ENCODE data around the gene JCAD. TPM values are rescaled to one million over a fixed set of nuclear protein-coding genes. Genes with fewer than 3 reads are reported as not detected.

JCAD gene
- total RNA-seq, 1 experiment from 2014 or later, result 10.0 TPM

DNA sequence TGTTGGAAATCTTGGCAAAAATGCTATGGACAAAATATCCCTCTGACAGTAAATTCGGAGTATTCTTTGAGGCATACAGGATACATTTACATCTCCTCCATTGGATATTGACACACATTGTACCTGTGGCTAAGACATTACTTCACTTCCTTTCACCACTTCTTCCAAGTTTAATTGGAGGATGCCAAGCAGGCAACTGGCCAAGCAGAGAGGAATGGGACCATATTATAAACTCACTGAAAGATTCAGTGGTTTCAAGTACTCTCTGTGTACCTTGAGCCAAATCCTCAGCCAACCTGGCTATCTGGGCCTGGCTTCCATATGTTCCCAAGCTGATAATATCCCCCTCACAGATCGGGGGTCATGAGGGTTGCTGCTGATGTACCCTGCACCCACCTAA, 14.7 kb upstream of the JCAD start:
- Histone ChIP-seq H3K4me1 (peaks cover 14% of the 10 kb centered on the region), H3K36me3 (ENCODE audit: control insufficient read depth, insufficient read depth, low read length) (no peaks in the 10 kb centered on the region), H3K4me3 (ENCODE audit: low read depth, low read length) (no peak overlapping the region), H3K27me3 (replicated peaks; ENCODE audit: control insufficient read depth, insufficient read depth, low read length) (no peaks in the 10 kb centered on the region), H3K9me3 (no peaks in the 10 kb centered on the region)
- H3K36me3 Mint-ChIP-seq (ENCODE audit: insufficient read depth, unreplicated experiment), result no peaks in the 10 kb centered on the region
- DNase-seq, result no peak
- POLR2A ChIA-PET, result no interaction called here
- no TSS peak for BruUV-seq (replicated peaks)
- H3K27ac Mint-ChIP-seq (ENCODE audit: unreplicated experiment), result no peak overlapping the region
- H3K27me3 Mint-ChIP-seq (ENCODE audit: insufficient read depth, unreplicated experiment), result no peaks in the 10 kb centered on the region
- peaks cover 10% of the 10 kb centered on the region for H3K4me1 Mint-ChIP-seq (ENCODE audit: low read depth, unreplicated experiment)
- TF ChIP-seq, protein P1, sequence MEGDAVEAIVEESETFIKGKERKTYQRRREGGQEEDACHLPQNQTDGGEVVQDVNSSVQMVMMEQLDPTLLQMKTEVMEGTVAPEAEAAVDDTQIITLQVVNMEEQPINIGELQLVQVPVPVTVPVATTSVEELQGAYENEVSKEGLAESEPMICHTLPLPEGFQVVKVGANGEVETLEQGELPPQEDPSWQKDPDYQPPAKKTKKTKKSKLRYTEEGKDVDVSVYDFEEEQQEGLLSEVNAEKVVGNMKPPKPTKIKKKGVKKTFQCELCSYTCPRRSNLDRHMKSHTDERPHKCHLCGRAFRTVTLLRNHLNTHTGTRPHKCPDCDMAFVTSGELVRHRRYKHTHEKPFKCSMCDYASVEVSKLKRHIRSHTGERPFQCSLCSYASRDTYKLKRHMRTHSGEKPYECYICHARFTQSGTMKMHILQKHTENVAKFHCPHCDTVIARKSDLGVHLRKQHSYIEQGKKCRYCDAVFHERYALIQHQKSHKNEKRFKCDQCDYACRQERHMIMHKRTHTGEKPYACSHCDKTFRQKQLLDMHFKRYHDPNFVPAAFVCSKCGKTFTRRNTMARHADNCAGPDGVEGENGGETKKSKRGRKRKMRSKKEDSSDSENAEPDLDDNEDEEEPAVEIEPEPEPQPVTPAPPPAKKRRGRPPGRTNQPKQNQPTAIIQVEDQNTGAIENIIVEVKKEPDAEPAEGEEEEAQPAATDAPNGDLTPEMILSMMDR (IDR thresholded peaks at IDR 0.05; ENCODE audit: insufficient read depth in 1 of 2, low read depth in 1 of 2, low read length in 1 of 2, severe bottlenecking in 1 of 2, unreplicated experiment in 1 of 2), result no peak
- CTCF ChIA-PET, result no interaction called here
- H3K4me3 Mint-ChIP-seq (ENCODE audit: unreplicated experiment), result no peak overlapping the region
- H3K9me3 Mint-ChIP-seq (ENCODE audit: unreplicated experiment), result no peaks in the 10 kb centered on the region
- intact Hi-C loops (cut with micrococcal nuclease; ENCODE audit: unreplicated experiment), result no loop called here

DNA sequence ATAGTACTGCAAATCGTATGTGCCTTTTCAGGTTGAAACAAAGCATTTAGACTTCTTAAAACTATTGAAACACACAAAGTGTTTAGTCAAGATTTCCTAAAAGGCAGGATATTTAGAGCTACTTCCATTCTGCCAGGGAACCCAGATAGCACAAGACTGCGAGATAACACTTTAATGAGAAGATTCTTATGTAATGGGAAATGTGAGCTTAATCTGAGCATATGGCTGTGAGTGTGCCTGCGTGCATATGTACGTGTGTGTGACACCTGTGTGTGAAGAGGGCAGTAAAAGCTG, 14.3 kb upstream of the JCAD start:
- no peaks in the 10 kb centered on the region for H3K36me3 Mint-ChIP-seq (ENCODE audit: insufficient read depth, unreplicated experiment)
- no peak for DNase-seq
- Histone ChIP-seq H3K36me3 (ENCODE audit: control insufficient read depth, insufficient read depth, low read length) (no peaks in the 10 kb centered on the region), H3K4me3 (ENCODE audit: low read depth, low read length) (no peak overlapping the region), H3K27me3 (replicated peaks; ENCODE audit: control insufficient read depth, insufficient read depth, low read length) (no peaks in the 10 kb centered on the region), H3K9me3 (no peaks in the 10 kb centered on the region), H3K4me1 (peaks cover 17% of the 10 kb centered on the region)
- intact Hi-C loops (cut with micrococcal nuclease; ENCODE audit: unreplicated experiment), result no loop called here
- POLR2A ChIA-PET, result no interaction called here
- BruUV-seq (replicated peaks), result no TSS peak
- H3K4me3 Mint-ChIP-seq (ENCODE audit: unreplicated experiment), result no peak overlapping the region
- H3K9me3 Mint-ChIP-seq (ENCODE audit: unreplicated experiment), result no peaks in the 10 kb centered on the region
- H3K27me3 Mint-ChIP-seq (ENCODE audit: insufficient read depth, unreplicated experiment), result no peaks in the 10 kb centered on the region
- peaks cover 13% of the 10 kb centered on the region for H3K4me1 Mint-ChIP-seq (ENCODE audit: low read depth, unreplicated experiment)
- TF ChIP-seq, protein P1 (IDR thresholded peaks at IDR 0.05; ENCODE audit: insufficient read depth in 1 of 2, low read depth in 1 of 2, low read length in 1 of 2, severe bottlenecking in 1 of 2, unreplicated experiment in 1 of 2), result no peak
- CTCF ChIA-PET, result no interaction called here
- no peak overlapping the region for H3K27ac Mint-ChIP-seq (ENCODE audit: unreplicated experiment)

DNA sequence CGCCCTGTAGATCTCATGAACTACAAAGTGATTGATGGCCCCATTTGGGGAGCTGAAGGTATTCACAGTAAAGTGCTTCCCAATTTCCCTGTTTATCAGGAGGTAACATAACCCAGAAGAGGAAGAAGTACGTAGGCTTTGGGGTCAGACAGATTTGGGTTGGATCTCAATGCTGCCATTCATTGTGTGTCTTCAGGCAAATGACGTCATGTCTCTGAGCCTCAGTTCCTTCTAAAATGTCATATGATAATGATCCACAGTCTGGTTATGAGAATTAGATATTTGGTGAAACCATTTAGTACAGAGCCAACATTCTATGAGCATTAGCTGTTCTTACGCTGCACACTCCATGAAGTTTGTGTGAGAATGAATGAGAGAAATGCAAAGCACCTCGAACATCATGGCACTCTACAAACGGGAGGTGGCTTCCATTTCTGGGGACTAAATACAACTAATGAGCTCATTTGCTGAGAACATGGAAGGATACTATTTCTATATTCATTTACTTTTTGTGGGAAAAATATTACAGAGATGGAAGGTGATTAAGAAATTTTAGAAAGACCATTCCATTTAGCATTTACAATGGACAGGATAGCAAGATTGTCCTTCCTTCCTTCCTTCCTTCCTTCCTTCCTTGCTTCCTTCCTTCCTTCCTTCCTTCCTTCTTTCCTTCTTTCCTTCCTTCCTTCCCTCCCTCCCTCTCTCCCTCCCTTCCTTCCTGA, 13.8 kb upstream of the JCAD start:
- CTCF ChIA-PET, result no interaction called here
- no TSS peak for BruUV-seq (replicated peaks)
- TF ChIP-seq, protein P1 (IDR thresholded peaks at IDR 0.05; ENCODE audit: insufficient read depth in 1 of 2, low read depth in 1 of 2, low read length in 1 of 2, severe bottlenecking in 1 of 2, unreplicated experiment in 1 of 2), result no peak
- Histone ChIP-seq H3K27me3 (replicated peaks; ENCODE audit: control insufficient read depth, insufficient read depth, low read length) (no peaks in the 10 kb centered on the region), H3K9me3 (no peaks in the 10 kb centered on the region), H3K4me3 (ENCODE audit: low read depth, low read length) (no peak overlapping the region), H3K36me3 (ENCODE audit: control insufficient read depth, insufficient read depth, low read length) (no peaks in the 10 kb centered on the region), H3K4me1 (peaks cover 17% of the 10 kb centered on the region)
- Mint-ChIP-seq H3K4me3 (ENCODE audit: unreplicated experiment) (no peak overlapping the region), H3K36me3 (ENCODE audit: insufficient read depth, unreplicated experiment) (no peaks in the 10 kb centered on the region), H3K27ac (ENCODE audit: unreplicated experiment) (no peak overlapping the region), H3K27me3 (ENCODE audit: insufficient read depth, unreplicated experiment) (no peaks in the 10 kb centered on the region), H3K4me1 (ENCODE audit: low read depth, unreplicated experiment) (peaks cover 18% of the 10 kb centered on the region), H3K9me3 (ENCODE audit: unreplicated experiment) (no peaks in the 10 kb centered on the region)
- intact Hi-C loops (cut with micrococcal nuclease; ENCODE audit: unreplicated experiment), result no loop called here
- no peak for DNase-seq
- POLR2A ChIA-PET, result no interaction called here
